ENCODE results near the gene CAPZA2. TPM values are rescaled to one million over a fixed set of nuclear protein-coding genes. Genes with fewer than 3 reads are reported as not detected.

Gene CAPZA2
- total and polyA plus RNA-seq, 2 experiments from 2014 or later, result 49.1 to 106 TPM

DNA sequence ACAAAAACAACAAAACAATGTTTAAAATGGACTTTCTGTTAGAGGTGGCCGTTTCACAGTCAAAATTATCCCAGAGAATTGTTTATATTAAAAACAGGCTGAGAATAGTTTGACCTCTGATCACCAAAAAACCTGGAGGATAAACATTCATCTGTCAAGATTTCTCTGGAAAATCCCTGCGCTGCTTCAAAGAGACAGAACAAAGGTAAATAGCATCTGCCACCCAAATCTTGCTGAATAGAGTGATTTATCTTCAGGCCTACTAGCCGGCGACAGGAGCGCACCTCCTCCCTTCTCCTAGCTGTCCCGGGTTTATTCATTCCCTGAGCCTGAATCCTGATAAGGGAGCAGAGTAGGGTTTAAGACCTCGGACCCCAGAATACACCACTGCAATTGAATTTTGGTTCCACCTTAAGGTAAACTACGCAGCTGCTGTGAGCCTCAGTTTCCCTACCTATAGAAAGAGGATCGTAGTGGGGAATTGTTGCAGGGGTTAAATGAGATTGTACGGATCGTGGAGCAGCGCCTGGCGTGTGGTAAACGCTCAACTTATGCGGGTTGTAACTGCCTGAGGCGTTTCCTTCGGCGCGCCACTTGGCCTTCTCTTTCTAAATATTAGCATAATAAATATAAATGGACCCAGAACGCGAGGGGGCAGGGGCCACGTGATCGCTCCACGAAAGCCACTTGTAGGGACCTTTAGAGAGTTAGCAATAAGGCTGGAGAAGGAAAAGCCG is 90.4 kb downstream of the CAPZA2 start (continued):
- TF ChIP-seq, protein P1, sequence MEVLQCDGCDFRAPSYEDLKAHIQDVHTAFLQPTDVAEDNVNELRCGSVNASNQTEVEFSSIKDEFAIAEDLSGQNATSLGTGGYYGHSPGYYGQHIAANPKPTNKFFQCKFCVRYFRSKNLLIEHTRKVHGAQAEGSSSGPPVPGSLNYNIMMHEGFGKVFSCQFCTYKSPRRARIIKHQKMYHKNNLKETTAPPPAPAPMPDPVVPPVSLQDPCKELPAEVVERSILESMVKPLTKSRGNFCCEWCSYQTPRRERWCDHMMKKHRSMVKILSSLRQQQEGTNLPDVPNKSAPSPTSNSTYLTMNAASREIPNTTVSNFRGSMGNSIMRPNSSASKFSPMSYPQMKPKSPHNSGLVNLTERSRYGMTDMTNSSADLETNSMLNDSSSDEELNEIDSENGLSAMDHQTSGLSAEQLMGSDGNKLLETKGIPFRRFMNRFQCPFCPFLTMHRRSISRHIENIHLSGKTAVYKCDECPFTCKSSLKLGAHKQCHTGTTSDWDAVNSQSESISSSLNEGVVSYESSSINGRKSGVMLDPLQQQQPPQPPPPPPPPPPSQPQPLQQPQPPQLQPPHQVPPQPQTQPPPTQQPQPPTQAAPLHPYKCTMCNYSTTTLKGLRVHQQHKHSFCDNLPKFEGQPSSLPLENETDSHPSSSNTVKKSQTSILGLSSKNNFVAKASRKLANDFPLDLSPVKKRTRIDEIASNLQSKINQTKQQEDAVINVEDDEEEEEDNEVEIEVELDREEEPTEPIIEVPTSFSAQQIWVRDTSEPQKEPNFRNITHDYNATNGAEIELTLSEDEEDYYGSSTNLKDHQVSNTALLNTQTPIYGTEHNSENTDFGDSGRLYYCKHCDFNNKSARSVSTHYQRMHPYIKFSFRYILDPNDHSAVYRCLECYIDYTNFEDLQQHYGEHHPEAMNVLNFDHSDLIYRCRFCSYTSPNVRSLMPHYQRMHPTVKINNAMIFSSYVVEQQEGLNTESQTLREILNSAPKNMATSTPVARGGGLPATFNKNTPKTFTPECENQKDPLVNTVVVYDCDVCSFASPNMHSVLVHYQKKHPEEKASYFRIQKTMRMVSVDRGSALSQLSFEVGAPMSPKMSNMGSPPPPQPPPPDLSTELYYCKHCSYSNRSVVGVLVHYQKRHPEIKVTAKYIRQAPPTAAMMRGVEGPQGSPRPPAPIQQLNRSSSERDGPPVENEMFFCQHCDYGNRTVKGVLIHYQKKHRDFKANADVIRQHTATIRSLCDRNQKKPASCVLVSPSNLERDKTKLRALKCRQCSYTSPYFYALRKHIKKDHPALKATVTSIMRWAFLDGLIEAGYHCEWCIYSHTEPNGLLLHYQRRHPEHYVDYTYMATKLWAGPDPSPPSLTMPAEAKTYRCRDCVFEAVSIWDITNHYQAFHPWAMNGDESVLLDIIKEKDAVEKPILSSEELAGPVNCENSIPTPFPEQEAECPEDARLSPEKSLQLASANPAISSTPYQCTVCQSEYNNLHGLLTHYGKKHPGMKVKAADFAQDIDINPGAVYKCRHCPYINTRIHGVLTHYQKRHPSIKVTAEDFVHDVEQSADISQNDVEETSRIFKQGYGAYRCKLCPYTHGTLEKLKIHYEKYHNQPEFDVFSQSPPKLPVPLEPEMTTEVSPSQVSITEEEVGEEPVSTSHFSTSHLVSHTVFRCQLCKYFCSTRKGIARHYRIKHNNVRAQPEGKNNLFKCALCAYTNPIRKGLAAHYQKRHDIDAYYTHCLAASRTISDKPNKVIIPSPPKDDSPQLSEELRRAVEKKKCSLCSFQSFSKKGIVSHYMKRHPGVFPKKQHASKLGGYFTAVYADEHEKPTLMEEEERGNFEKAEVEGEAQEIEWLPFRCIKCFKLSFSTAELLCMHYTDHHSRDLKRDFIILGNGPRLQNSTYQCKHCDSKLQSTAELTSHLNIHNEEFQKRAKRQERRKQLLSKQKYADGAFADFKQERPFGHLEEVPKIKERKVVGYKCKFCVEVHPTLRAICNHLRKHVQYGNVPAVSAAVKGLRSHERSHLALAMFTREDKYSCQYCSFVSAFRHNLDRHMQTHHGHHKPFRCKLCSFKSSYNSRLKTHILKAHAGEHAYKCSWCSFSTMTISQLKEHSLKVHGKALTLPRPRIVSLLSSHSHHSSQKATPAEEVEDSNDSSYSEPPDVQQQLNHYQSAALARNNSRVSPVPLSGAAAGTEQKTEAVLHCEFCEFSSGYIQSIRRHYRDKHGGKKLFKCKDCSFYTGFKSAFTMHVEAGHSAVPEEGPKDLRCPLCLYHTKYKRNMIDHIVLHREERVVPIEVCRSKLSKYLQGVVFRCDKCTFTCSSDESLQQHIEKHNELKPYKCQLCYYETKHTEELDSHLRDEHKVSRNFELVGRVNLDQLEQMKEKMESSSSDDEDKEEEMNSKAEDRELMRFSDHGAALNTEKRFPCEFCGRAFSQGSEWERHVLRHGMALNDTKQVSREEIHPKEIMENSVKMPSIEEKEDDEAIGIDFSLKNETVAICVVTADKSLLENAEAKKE (CRISPR knock-in tag; IDR thresholded peaks at IDR 0.05), result no peak
- TF ChIP-seq ETS1 (IDR thresholded peaks at IDR 0.05) (no peak), EZH2phosphoT487 (IDR thresholded peaks at IDR 0.05; ENCODE audit: unreplicated experiment) (no peak), EZH2 (IDR thresholded peaks at IDR 0.05; ENCODE audit: low read depth, unreplicated experiment) (no peak), CREB1 (CRISPR knock-in tag; IDR thresholded peaks at IDR 0.05; ENCODE audit: low read depth) (no peak), ZNF114 (CRISPR knock-in tag; IDR thresholded peaks at IDR 0.05) (no peak)

DNA sequence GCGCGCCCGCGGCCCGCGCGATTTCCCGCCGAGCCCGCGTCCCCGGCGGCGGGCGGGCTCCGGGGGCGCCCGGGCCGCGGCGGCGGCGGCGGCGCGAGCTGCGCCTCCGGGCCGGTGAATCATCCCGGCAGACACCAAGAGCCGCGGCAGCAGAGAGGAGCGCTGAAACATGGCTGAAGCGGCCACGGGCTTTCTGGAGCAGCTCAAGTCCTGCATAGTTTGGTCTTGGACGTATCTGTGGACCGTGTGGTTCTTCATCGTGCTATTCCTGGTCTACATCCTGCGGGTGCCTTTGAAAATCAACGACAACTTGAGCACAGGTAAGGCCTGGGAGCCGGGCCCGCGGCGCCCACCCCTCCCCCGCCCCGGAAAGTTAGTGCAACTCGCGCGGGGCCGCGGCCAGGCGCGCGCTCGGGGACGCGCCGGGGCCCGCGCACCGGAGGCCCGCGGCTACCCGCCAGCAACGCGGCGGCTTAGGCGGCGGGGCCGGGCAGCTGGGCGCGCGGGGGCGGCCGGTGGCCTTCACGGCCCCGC is 91.1 kb downstream of the CAPZA2 start, which contains the start of gene ST7:
TSS of gene ST7 (plus strand) at position 130 of the 534 bp plus-strand sequence. CDS start at position 170, 40 bp downstream.
- H3K9me2 ChIP-seq (ENCODE audit: insufficient read depth), result no peaks in the 10 kb centered on the region
- peak within 1 kb of the TSS; percentile 90 for H3K4me2 ChIP-seq
- H3F3A ChIP-seq (replicated peaks; ENCODE audit: low read depth), result no peaks in the 10 kb centered on the region
- peaks cover 33% of the 10 kb centered on the region for H3K4me1 Mint-ChIP-seq
- no peaks in the 10 kb centered on the region for H4K20me1 ChIP-seq (replicated peaks; ENCODE audit: insufficient read depth)
- H3K4me3 ChIP-seq, result peak within 1 kb of the TSS; percentile 63
- H3K36me3 ChIP-seq (ENCODE audit: insufficient read depth), result no peaks in the 10 kb centered on the region
- H3K36me3 Mint-ChIP-seq (ENCODE audit: low read depth), result peaks cover 3% of the 10 kb centered on the region; the same call in 1 of the 3 replicates
- peak within 1 kb of the TSS; percentile 97 for H2AFZ ChIP-seq
- peak within 1 kb of the TSS; percentile 89 for H3K27ac ChIP-seq (ENCODE audit: low read depth)
- peaks cover 37% of the 10 kb centered on the region for H3K79me2 ChIP-seq (replicated peaks; ENCODE audit: insufficient read depth)
- no peaks in the 10 kb centered on the region for H3K9me3 Mint-ChIP-seq
- H3K27ac Mint-ChIP-seq, result peak within 1 kb of the TSS; percentile 98
- DNase-seq (ENCODE audit: low spot score), result peak; percentile 63
- H3K27me3 Mint-ChIP-seq (ENCODE audit: insufficient read depth, low read depth, poor library complexity), result peaks cover 6% of the 10 kb centered on the region
- peak; percentile 47 for ATAC-seq
- H3K27me3 ChIP-seq (ENCODE audit: insufficient read depth), result no peaks in the 10 kb centered on the region
- peak within 1 kb of the TSS; percentile 96 for H3K4me3 Mint-ChIP-seq
- peaks cover 43% of the 10 kb centered on the region for H3K4me1 ChIP-seq (ENCODE audit: insufficient read depth)
- no peak for TF ChIP-seq ZNF114 (CRISPR knock-in tag; IDR thresholded peaks at IDR 0.05)
- no peak for TF ChIP-seq STAT1 (IDR thresholded peaks at IDR 0.05; ENCODE audit: unreplicated experiment)
- TF ChIP-seq, protein P2, sequence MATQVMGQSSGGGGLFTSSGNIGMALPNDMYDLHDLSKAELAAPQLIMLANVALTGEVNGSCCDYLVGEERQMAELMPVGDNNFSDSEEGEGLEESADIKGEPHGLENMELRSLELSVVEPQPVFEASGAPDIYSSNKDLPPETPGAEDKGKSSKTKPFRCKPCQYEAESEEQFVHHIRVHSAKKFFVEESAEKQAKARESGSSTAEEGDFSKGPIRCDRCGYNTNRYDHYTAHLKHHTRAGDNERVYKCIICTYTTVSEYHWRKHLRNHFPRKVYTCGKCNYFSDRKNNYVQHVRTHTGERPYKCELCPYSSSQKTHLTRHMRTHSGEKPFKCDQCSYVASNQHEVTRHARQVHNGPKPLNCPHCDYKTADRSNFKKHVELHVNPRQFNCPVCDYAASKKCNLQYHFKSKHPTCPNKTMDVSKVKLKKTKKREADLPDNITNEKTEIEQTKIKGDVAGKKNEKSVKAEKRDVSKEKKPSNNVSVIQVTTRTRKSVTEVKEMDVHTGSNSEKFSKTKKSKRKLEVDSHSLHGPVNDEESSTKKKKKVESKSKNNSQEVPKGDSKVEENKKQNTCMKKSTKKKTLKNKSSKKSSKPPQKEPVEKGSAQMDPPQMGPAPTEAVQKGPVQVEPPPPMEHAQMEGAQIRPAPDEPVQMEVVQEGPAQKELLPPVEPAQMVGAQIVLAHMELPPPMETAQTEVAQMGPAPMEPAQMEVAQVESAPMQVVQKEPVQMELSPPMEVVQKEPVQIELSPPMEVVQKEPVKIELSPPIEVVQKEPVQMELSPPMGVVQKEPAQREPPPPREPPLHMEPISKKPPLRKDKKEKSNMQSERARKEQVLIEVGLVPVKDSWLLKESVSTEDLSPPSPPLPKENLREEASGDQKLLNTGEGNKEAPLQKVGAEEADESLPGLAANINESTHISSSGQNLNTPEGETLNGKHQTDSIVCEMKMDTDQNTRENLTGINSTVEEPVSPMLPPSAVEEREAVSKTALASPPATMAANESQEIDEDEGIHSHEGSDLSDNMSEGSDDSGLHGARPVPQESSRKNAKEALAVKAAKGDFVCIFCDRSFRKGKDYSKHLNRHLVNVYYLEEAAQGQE (IDR thresholded peaks at IDR 0.05; ENCODE audit: unreplicated experiment), result no peak
- TF ChIP-seq POLR2AphosphoS5 (IDR thresholded peaks at IDR 0.05; ENCODE audit: low read depth), result peak; percentile 52; the same call in 1 of the 2 replicates

All from GM23338 (cell line).